SKM-1 (cell line): ENCODE measurements around the gene SEMA5A.

Experiments
- DNase-seq: peaks from one replicate; lab custom pipeline; 2025; ENCODE audit not compliant: unreplicated experiment; lab: John Stamatoyannopoulos, UW

Gene SEMA5A

GRCh38 chr5:9042241-9042640 is 503.6 kb downstream of the SEMA5A start:
- DNase-seq, result no peak

- DNase-seq, result no peak
Measured at GRCh38 chr5:9040475-9040874, 505.4 kb downstream of the SEMA5A start.

GRCh38 chr5:9037048-9037447 is 508.8 kb downstream of the SEMA5A start:
- no peak for DNase-seq

GRCh38 chr5:9035346-9035745 is 510.5 kb downstream of the SEMA5A start:
- no peak for DNase-seq

GRCh38 chr5:9034649-9035048 is 511.2 kb downstream of the SEMA5A start:
- no peak for DNase-seq

- no peak for DNase-seq
Measured at GRCh38 chr5:9033524-9033923, 512.4 kb downstream of the SEMA5A start.

GRCh38 chr5:9025942-9026341 is 519.9 kb downstream of the SEMA5A start:
- no peak for DNase-seq

- no peak for DNase-seq
Measured at GRCh38 chr5:9020996-9021395, 524.9 kb downstream of the SEMA5A start.

- DNase-seq, result no peak
Measured at GRCh38 chr5:9015937-9016270, 530.0 kb downstream of the SEMA5A start.

GRCh38 chr5:9015260-9015936 is 530.5 kb downstream of the SEMA5A start:
- DNase-seq, result no peak

- DNase-seq, result no peak
Measured at GRCh38 chr5:9013147-9013546, 532.7 kb downstream of the SEMA5A start.

GRCh38 chr5:9009931-9010651 is 535.8 kb downstream of the SEMA5A start:
- no peak for DNase-seq

- no peak for DNase-seq
Measured at GRCh38 chr5:8997542-8998070, 548.3 kb downstream of the SEMA5A start.

GRCh38 chr5:8993031-8993430 is 552.8 kb downstream of the SEMA5A start:
- no peak for DNase-seq
